ENCODE data around the gene PGBD4.

- TF ChIP-seq, protein P1, sequence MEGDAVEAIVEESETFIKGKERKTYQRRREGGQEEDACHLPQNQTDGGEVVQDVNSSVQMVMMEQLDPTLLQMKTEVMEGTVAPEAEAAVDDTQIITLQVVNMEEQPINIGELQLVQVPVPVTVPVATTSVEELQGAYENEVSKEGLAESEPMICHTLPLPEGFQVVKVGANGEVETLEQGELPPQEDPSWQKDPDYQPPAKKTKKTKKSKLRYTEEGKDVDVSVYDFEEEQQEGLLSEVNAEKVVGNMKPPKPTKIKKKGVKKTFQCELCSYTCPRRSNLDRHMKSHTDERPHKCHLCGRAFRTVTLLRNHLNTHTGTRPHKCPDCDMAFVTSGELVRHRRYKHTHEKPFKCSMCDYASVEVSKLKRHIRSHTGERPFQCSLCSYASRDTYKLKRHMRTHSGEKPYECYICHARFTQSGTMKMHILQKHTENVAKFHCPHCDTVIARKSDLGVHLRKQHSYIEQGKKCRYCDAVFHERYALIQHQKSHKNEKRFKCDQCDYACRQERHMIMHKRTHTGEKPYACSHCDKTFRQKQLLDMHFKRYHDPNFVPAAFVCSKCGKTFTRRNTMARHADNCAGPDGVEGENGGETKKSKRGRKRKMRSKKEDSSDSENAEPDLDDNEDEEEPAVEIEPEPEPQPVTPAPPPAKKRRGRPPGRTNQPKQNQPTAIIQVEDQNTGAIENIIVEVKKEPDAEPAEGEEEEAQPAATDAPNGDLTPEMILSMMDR (IDR thresholded peaks at IDR 0.05): no peak
- no peak for TF ChIP-seq ZFX (IDR thresholded peaks at IDR 0.05; ENCODE audit: borderline replicate concordance)
Measured at GRCh38 chr15:34084086-34084485, 17.8 kb upstream of the PGBD4 start.

Measured in 22Rv1 (cell line).